ENCODE data around the gene MBNL2. TPM values are rescaled to one million over a fixed set of nuclear protein-coding genes. Genes with fewer than 3 reads are reported as not detected.

Gene MBNL2
- total RNA-seq, 1 donor from 2014 or later = 12.4 TPM

DNA sequence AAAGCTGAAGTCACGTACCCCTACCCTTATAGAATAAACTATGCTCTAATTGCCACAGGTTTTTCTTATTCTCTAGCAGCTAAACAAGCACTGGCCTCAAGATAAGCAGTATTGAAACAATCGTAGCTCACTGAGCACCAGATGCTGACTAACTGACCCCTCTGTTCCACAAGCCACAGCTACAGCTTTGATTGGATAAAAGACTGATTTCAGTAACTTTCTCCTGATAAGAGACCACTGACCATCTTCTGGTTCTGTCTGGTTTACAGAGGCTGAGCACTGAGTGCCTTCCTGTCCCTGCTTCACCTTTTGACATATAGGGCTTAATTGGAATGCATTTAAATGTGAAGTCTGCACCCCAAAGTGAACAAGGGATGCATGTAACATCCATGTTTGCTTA lies 203.5 kb downstream of the MBNL2 start:
- Mint-ChIP-seq H3K9me3 (ENCODE audit: unreplicated experiment) (no peaks in the 10 kb centered on the region), H3K4me1 (ENCODE audit: low read depth, unreplicated experiment) (peaks cover 8% of the 10 kb centered on the region), H3K4me3 (ENCODE audit: unreplicated experiment) (no peak overlapping the region), H3K27ac (ENCODE audit: unreplicated experiment) (no peak overlapping the region), H3K36me3 (ENCODE audit: unreplicated experiment) (no peaks in the 10 kb centered on the region), H3K27me3 (ENCODE audit: unreplicated experiment) (no peaks in the 10 kb centered on the region)
- no peak for DNase-seq
- TF ChIP-seq, protein P1, sequence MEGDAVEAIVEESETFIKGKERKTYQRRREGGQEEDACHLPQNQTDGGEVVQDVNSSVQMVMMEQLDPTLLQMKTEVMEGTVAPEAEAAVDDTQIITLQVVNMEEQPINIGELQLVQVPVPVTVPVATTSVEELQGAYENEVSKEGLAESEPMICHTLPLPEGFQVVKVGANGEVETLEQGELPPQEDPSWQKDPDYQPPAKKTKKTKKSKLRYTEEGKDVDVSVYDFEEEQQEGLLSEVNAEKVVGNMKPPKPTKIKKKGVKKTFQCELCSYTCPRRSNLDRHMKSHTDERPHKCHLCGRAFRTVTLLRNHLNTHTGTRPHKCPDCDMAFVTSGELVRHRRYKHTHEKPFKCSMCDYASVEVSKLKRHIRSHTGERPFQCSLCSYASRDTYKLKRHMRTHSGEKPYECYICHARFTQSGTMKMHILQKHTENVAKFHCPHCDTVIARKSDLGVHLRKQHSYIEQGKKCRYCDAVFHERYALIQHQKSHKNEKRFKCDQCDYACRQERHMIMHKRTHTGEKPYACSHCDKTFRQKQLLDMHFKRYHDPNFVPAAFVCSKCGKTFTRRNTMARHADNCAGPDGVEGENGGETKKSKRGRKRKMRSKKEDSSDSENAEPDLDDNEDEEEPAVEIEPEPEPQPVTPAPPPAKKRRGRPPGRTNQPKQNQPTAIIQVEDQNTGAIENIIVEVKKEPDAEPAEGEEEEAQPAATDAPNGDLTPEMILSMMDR (IDR thresholded peaks at IDR 0.05; ENCODE audit: partially characterized antibody, unreplicated experiment) = no peak

DNA sequence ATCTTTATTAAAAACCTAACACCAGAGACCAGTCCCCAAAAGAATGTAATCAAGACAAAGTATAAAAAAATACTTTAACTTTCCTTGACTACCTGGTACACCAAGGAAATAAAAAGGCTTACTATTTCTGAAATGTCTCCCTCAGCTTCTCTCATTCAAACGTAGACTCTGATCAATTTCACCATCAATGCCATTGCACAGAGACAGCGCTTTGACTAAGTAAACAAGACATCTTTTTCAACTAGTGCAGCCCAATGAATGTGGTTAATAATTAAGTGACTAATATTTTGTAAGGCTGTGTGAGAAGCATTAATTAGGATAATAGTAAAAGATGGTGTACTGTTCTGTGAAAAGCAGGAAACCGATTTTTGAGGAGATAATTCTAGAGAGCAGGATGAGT lies 204.6 kb downstream of the MBNL2 start:
- Mint-ChIP-seq H3K9me3 (ENCODE audit: unreplicated experiment) (no peaks in the 10 kb centered on the region), H3K4me1 (ENCODE audit: low read depth, unreplicated experiment) (peaks cover 12% of the 10 kb centered on the region), H3K4me3 (ENCODE audit: unreplicated experiment) (no peak overlapping the region), H3K27me3 (ENCODE audit: unreplicated experiment) (no peaks in the 10 kb centered on the region), H3K36me3 (ENCODE audit: unreplicated experiment) (no peaks in the 10 kb centered on the region), H3K27ac (ENCODE audit: unreplicated experiment) (no peak overlapping the region)
- DNase-seq = no peak
- TF ChIP-seq, protein P1 (IDR thresholded peaks at IDR 0.05; ENCODE audit: partially characterized antibody, unreplicated experiment) = no peak

DNA sequence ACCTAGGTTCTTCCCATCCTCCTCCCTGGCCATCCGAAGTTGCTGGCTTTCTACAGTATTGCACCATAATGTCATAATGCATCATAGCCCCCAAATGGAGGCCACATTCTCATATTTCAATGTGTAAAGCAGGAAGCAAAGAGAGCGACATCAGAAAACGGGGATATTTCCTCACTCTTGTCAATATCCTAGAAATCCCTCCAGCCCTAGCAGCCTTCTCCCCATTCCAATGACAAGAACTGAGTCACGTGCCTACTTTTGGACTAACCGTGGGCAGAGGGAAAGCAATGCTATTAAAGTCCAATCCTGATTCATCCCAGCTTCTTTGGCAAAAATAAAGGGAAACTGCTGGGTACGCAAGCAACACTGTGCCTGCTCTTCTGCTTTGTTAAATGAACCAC lies 207.5 kb downstream of the MBNL2 start:
- no peak for DNase-seq
- Mint-ChIP-seq H3K9me3 (ENCODE audit: unreplicated experiment) (peaks cover 12% of the 10 kb centered on the region), H3K36me3 (ENCODE audit: unreplicated experiment) (no peaks in the 10 kb centered on the region), H3K27me3 (ENCODE audit: unreplicated experiment) (peaks cover 5% of the 10 kb centered on the region), H3K27ac (ENCODE audit: unreplicated experiment) (no peak overlapping the region), H3K4me3 (ENCODE audit: unreplicated experiment) (peak overlapping the region; percentile 35), H3K4me1 (ENCODE audit: low read depth, unreplicated experiment) (peaks cover 12% of the 10 kb centered on the region)
- TF ChIP-seq, protein P1 (IDR thresholded peaks at IDR 0.05; ENCODE audit: partially characterized antibody, unreplicated experiment) = no peak

DNA sequence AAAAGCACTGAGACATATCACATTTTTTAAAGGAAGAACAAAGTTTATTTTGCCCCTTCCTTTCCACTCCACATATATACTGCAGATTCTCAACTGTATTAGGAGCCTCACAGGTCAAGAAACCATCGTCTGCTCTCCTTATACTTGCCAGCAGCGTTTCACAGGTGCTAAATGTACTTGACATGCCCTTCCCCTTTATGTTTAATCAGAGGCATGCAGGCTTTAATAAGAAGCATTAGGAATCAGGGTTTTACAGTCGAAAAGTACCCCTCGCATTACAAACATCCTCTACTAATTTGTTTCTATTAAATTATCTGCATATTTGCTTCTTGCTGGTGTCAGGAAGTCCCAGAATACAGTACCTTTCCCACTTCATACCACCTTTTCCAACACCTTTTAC lies 208.2 kb downstream of the MBNL2 start:
- TF ChIP-seq, protein P1 (IDR thresholded peaks at IDR 0.05; ENCODE audit: partially characterized antibody, unreplicated experiment) = no peak
- Mint-ChIP-seq H3K27ac (ENCODE audit: unreplicated experiment) (no peak overlapping the region), H3K4me3 (ENCODE audit: unreplicated experiment) (peak overlapping the region; percentile 44), H3K27me3 (ENCODE audit: unreplicated experiment) (peaks cover 9% of the 10 kb centered on the region), H3K36me3 (ENCODE audit: unreplicated experiment) (no peaks in the 10 kb centered on the region), H3K4me1 (ENCODE audit: low read depth, unreplicated experiment) (peaks cover 12% of the 10 kb centered on the region), H3K9me3 (ENCODE audit: unreplicated experiment) (peaks cover 15% of the 10 kb centered on the region)
- DNase-seq = no peak

DNA sequence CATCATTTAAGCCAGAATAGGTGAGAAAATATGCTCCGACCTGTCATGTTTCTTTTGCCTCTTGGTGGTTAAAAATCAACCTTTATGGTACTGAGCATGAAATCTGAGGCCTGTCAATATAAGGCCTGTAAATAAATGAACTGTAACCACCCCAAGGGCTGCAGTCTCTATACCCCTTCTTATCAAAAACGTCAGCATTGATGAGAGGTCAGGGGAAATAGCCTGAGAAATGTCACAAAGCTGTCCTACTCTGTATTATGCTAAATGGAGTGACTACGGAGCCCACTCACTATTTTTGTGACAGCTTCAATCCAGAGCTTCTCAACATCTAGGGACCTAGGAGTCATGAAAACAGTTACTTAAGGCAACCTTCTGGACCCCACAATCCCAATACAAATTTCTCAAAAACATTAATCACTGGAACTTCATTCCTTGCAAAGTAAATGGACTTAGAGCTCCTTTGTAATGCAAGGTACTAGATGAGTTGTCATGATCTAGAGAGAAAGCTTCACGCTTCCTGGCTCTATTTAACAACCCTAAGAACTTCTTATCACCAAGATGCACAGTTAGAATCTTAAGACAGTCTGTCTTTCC lies 209.1 kb downstream of the MBNL2 start:
- peaks cover 15% of the 10 kb centered on the region for H3K9me3 Mint-ChIP-seq (ENCODE audit: unreplicated experiment)
- peaks cover 9% of the 10 kb centered on the region for H3K27me3 Mint-ChIP-seq (ENCODE audit: unreplicated experiment)
- TF ChIP-seq, protein P1 (IDR thresholded peaks at IDR 0.05; ENCODE audit: partially characterized antibody, unreplicated experiment) = no peak
- no peak for DNase-seq
- H3K4me1 Mint-ChIP-seq (ENCODE audit: low read depth, unreplicated experiment) = peaks cover 17% of the 10 kb centered on the region
- peak overlapping the region; percentile 98 for H3K4me3 Mint-ChIP-seq (ENCODE audit: unreplicated experiment)
- H3K36me3 Mint-ChIP-seq (ENCODE audit: unreplicated experiment) = no peaks in the 10 kb centered on the region
- no peak overlapping the region for H3K27ac Mint-ChIP-seq (ENCODE audit: unreplicated experiment)
